Measurements from ENCODE around the gene KPNA1. TPM values are rescaled to one million over a fixed set of nuclear protein-coding genes. Genes with fewer than 3 reads are reported as not detected.

KPNA1 gene
- polyA plus RNA-seq (ENCODE audit: insufficient read length) = 57.1 TPM
- long read RNA-seq, donor 1, full-length matches to known transcripts = 4 of 4 reads
- long read RNA-seq, donor 1, partial matches to known transcripts = 0 of 4 reads
- long read RNA-seq, donor 1, other reads (novel, unspliced or antisense) = 0 of 4 reads
- long read RNA-seq, donor 2, full-length matches to known transcripts = 3 of 3 reads
- long read RNA-seq, donor 2, partial matches to known transcripts = 0 of 3 reads
- long read RNA-seq, donor 2, other reads (novel, unspliced or antisense) = 0 of 3 reads
- long read RNA-seq, donor 3, full-length matches to known transcripts = 7 of 17 reads
- long read RNA-seq, donor 3, partial matches to known transcripts = 5 of 17 reads
- long read RNA-seq, donor 3, other reads (novel, unspliced or antisense) = 5 of 17 reads
- long read RNA-seq, donor 4 = 0 reads
- long read RNA-seq, donor 5, full-length matches to known transcripts = 9 of 24 reads
- long read RNA-seq, donor 5, partial matches to known transcripts = 15 of 24 reads
- long read RNA-seq, donor 5, other reads (novel, unspliced or antisense) = 0 of 24 reads
- long read RNA-seq, donor 6, full-length matches to known transcripts = 3 of 3 reads
- long read RNA-seq, donor 6, partial matches to known transcripts = 0 of 3 reads
- long read RNA-seq, donor 6, other reads (novel, unspliced or antisense) = 0 of 3 reads
- long read RNA-seq, donor 7, full-length matches to known transcripts = 3 of 27 reads
- long read RNA-seq, donor 7, partial matches to known transcripts = 10 of 27 reads
- long read RNA-seq, donor 7, other reads (novel, unspliced or antisense) = 14 of 27 reads
- long read RNA-seq, donor 8, full-length matches to known transcripts = 3 of 3 reads
- long read RNA-seq, donor 8, partial matches to known transcripts = 0 of 3 reads
- long read RNA-seq, donor 8, other reads (novel, unspliced or antisense) = 0 of 3 reads

DNA sequence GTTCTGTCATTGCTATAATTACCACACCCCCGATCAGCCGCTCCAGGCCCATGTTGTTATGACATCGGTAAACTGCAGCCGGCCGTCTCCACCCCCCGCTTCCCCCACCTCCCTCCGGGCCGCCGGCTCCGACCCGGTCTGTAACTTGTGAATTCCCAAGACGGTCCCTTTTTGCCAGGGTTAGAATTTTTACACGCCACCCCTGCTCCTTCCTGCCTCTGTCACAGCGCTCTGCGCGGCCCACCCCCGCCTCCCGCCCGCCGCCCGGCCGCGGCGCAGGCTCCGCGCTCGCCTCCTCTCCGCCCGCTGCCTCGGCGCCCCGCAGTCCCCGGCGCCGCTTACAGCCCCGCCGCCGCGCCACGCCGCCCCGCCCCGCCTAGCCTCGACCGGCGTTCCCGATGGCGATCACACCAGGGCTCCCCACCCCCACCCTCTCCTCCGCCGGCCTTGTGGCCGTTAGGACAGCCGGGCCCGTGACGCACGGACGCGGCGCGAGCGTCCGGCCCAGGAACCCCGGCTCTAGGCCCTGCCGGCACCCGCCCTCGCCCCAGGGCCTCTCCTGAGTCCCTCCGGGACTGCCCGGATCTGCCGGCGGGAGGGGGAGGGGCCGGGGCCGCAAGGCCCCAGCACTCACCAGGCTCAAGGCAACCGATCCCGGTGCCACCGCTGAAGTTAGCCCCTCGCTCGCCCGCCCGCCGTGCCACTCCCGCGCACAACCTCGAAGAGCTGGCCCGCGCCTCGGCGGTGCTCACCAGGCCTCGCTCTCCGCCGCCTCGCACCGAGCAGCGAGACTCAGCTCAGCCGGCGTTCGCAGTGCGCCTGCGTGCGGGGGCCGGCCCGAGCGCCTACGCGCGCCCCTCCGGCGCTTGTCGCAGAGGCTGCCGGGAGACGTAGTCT is at the start of gene KPNA1:
KPNA1 (minus strand) TSS at position 817 of the 897 bp plus-strand sequence. CDS start 18,374 bp downstream, outside the sequence.
- DNase-seq = peak; percentile 88

DNA sequence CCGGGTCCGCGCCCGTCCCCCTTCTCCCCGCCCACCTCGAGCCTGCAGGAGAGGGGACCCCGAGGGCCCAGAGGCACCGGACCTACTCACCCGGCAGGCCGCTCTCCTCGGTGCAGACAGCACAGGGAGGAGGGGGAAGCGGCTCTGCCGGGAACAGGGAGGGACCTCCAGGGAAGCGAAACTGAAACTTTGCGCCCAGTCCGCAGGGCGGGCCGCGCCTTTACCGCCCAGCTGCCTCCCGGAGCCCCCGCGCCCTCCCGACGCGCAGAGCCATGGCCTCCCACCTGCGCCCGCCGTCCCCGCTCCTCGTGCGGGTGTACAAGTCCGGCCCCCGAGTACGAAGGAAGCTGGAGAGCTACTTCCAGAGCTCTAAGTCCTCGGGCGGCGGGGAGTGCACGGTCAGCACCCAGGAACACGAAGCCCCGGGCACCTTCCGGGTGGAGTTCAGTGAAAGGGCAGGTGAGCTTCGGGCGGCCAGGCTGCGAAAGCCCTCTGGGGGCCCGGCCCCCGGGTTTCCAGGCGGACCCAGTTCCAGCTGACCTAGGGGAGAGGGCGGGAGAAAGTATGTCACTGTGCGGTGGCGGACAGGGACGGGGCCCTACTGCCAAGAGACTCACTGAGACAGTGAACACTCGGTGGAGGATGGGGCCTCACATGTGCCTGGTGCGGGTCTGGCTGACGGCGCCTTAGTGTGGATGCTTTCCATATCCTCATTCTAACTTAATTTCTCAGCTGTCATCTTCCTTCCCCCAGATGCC is 49.6 kb upstream of the KPNA1 start, which contains the start of the genes DTX3L and PARP9:
DTX3L (plus strand) TSS at position 184 of the 758 bp plus-strand sequence; CDS start at position 273, 89 bp downstream.
PARP9 (minus strand) TSS at position 146 of the 758 bp plus-strand sequence. CDS start 4,680 bp downstream, outside the sequence.
- peak; percentile 74 for DNase-seq

- no peak for DNase-seq
Observed at GRCh38 chr3:122563717-122564025, 48.9 kb upstream of the KPNA1 start.

GRCh38 chr3:122562923-122563716 is 48.4 kb upstream of the KPNA1 start:
- DNase-seq = no peak

DNA sequence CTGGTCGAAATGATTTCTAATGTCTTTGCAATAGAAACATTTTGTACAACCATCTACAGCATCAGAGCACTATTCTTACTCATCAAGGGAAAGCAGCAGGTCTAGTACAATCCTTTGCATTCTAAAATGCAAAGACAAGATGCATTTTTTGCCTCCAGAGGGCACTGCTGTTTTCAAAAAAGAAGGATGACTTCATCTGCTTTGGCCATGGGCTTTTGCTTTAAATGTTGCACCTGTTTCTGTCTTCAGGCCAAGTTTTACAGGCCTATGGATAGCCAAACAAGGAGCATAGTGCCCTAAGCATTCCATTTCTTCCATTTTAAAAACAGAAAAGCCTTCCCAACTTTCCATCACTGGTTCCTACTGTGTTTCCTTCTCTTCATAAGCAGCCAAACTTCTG is 45.9 kb upstream of the KPNA1 start:
- peak; percentile 77 for DNase-seq

DNA sequence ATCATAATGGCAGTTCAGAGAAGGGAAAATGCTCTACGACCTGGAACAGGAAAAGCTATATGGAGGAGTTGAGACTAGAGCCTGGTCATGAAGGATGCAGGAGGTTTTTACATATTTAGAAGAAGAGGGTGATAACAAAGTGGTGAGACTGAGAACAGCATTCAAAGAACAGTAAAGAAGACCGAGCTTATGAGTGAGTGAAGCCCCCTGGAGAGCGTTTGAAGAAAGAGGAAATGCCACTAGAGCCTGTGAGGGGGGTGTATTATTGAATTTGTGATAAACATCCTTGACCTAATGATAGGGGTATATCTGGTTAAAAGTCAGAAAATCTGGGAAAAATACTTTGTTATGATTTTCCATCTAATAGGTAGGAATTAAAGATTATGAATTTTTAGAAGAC is 45.2 kb upstream of the KPNA1 start:
- no peak for DNase-seq

DNA sequence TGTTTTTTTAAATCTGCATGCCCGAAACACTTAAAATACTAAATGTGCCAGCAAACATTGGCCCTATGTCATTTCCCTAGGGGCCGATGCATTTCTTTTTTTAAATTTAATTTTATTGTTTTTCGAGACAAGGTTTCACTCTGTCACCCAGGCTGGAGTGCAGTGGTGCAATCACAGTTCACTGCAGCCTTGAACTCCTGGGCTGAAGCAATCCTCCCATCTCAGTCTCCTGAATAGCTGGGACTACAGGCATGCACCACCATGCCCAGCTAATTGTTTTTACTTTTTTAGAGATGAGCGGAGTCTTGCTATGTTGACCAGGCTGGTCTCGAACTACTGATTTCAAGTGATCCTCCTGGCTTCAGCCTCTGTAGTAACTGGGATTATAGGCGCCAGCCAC is 43.9 kb upstream of the KPNA1 start:
- no peak for DNase-seq

GRCh38 chr3:122557356-122557755 is 42.6 kb upstream of the KPNA1 start:
- peak; percentile 37 for DNase-seq

GRCh38 chr3:122555275-122556071 is 40.7 kb upstream of the KPNA1 start:
- no peak for DNase-seq

- DNase-seq = no peak
Observed at GRCh38 chr3:122553171-122553570, 38.4 kb upstream of the KPNA1 start.

DNA sequence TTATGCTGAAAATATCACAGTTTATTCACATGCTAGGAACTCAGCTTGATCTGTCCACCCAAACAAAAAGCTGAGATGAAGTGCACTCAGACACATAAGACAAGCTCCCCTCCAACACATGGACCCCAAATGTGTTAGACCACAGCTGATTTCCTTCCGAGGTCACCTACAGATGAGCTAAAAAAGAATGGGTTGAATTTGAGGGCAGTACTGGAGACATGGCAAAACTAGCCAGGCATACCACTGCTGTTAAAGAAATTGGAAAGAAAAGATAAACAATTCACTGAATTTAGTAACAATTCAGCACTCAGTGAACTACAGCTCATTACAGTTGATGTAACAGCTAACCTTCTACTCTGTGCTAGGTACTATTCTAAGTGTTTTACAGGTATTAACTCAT is 33.9 kb upstream of the KPNA1 start:
- no peak for DNase-seq

GRCh38 chr3:122548076-122548475 is 33.3 kb upstream of the KPNA1 start:
- no peak for DNase-seq

DNA sequence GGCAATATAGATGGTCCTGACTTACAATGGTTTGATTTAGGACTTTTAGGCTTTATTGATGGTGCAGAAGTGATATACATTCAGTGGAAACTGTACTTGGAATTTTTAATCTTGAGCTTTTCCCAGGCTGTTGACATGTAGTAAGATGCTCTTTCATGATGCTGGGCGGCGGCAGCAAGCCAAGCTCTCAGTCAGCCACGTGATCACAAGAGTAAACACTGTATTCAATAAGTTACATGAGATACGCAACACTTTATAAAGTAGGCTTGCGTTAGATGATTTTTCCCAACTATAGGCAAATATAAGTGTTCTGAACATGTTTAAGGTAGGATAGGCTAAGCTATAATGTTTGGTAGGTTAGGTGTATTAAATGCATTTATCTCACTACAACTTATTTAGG is 31.4 kb upstream of the KPNA1 start:
- DNase-seq = no peak

DNA sequence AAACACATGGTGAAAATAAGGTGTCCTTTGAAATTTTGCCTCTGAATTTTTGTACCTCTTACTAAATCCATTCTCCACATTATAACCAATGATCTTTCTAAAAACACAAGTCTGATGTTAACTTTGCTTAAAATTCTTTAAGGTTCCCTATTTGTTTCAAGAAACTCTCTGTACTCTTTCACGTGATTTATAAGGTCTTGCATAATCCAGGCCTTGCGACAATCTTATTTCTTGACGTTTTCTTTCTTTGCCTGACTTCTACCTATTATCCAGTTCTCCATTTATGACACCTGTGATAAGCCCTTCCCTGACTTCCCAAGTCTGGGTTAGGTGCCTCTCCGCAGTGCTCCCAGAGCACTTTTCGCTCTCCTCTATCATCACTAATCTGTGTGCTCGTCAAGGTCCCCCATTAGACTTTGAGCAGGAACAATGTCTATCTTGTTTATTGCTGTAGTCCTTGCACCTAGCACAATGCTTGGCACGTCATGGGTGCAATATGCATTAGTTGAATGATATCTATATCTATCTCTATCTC is 24.3 kb upstream of the KPNA1 start:
- no peak for DNase-seq

- no peak for DNase-seq
Observed at GRCh38 chr3:122536632-122537001, 21.9 kb upstream of the KPNA1 start.

DNA sequence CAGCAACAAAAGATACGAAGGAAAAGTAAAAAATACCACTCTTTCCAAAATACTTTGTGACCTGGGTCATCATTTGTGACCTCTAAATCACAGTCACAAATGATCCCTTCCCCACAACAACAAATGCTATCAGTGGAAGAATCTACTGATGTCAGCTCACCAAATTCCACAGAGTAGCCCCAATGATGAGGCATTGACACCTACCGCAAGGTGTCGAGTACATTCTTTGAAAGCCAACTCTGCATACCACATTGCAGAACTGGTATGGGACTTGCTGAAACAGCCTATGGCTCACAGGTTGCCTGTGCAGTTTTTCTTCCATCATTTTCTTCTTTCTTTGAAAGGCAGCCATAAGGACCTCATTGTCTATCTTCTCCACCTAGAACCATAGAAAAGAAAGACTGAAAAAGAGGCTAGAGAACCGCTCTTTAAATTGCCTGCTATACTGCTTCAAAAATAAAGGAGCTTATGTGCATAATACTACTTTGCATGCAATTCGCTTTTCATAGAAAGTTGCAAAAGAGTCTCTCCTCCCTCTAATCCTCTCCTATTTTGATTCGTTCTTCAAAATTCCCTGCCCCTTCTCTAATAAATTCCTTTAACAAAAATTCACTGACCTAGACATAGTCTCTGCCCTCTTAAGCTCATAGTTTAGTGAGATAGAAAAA is 21.4 kb upstream of the KPNA1 start:
- no peak for DNase-seq

DNA sequence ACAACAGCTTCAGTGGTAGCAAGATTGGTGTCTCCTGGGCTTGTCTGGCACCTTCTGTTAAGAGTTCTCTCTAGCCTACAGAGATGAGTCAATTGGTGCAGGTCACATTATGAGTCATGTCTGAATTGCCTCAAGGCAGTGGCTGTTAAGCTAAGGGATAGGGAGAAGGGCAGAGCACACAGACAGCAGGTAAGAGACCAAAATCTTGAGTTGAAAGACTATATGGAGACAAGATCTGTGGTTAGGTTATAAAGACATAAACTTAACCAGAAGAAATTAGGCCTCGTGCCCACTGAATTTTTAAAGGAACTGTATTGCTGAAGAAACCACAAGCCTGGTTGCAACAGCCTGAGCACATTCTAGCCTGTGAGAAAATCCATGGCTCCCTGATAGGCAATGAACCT is 19.2 kb upstream of the KPNA1 start:
- no peak for DNase-seq

DNA sequence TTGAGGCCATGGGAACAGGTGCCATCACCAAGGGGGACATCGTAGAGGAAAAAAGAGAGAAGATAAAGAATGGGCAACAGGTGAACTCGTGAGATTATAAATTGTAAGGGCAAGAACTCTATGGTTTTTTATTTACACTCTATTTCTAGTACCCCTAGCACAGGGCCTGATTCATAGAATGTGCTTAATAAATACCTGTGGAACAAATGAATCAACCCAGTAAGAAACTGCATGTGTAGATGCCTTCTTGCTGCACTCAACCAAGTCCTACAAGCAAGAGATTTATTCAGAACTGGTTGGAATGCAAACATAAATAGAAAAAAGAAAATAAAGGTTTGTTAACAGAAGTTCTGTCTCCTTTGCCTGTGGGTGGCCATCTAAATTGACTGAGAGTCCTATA is 18.7 kb upstream of the KPNA1 start:
- DNase-seq = no peak

GRCh38 chr3:122530164-122530563 is 15.4 kb upstream of the KPNA1 start:
- no peak for DNase-seq

Measured in left kidney (tissue), 8 donors.